ENCODE measurements around the gene CDH4.

CDH4 gene

GRCh38 chr20:61600016-61600415, 348.0 kb downstream of the CDH4 start:
- ChIA-PET CTCF (no interaction called here), POLR2A (no interaction called here)
- no peak for TF ChIP-seq CTCF (IDR thresholded peaks at IDR 0.05; ENCODE audit: insufficient read depth, low read length, missing control alignments)
- no peak for DNase-seq (ENCODE audit: low read depth, low spot score)
- no peak overlapping the region for H3K4me3 ChIP-seq (ENCODE audit: low read depth, low read length)

GRCh38 chr20:61601361-61601760, 349.3 kb downstream of the CDH4 start:
- CTCF ChIA-PET: no interaction called here
- POLR2A ChIA-PET: no interaction called here
- H3K4me3 ChIP-seq (ENCODE audit: low read depth, low read length): no peak overlapping the region
- TF ChIP-seq CTCF (IDR thresholded peaks at IDR 0.05; ENCODE audit: insufficient read depth, low read length, missing control alignments): no peak
- no peak for DNase-seq (ENCODE audit: low read depth, low spot score)

- ChIA-PET CTCF (no interaction called here), POLR2A (no interaction called here)
- DNase-seq (ENCODE audit: low read depth, low spot score): no peak
- TF ChIP-seq CTCF (IDR thresholded peaks at IDR 0.05; ENCODE audit: insufficient read depth, low read length, missing control alignments): no peak
- no peak overlapping the region for H3K4me3 ChIP-seq (ENCODE audit: low read depth, low read length)
These were observed 349.8 kb downstream of the CDH4 start for GRCh38 chr20:61601853-61602252.

- no peak overlapping the region for H3K4me3 ChIP-seq (ENCODE audit: low read depth, low read length)
- CTCF ChIA-PET: no interaction called here
- POLR2A ChIA-PET: no interaction called here
- DNase-seq (ENCODE audit: low read depth, low spot score): no peak
- no peak for TF ChIP-seq CTCF (IDR thresholded peaks at IDR 0.05; ENCODE audit: insufficient read depth, low read length, missing control alignments)
These were observed 351.7 kb downstream of the CDH4 start for GRCh38 chr20:61603715-61604114.

- TF ChIP-seq CTCF (IDR thresholded peaks at IDR 0.05; ENCODE audit: insufficient read depth, low read length, missing control alignments): no peak
- ChIA-PET CTCF (no interaction called here), POLR2A (no interaction called here)
- no peak for DNase-seq (ENCODE audit: low read depth, low spot score)
- no peak overlapping the region for H3K4me3 ChIP-seq (ENCODE audit: low read depth, low read length)
These were observed 352.5 kb downstream of the CDH4 start for GRCh38 chr20:61604549-61604948.

GRCh38 chr20:61605283-61605682, 353.2 kb downstream of the CDH4 start:
- no peak for DNase-seq (ENCODE audit: low read depth, low spot score)
- no peak overlapping the region for H3K4me3 ChIP-seq (ENCODE audit: low read depth, low read length)
- POLR2A ChIA-PET: no interaction called here
- no peak for TF ChIP-seq CTCF (IDR thresholded peaks at IDR 0.05; ENCODE audit: insufficient read depth, low read length, missing control alignments)
- CTCF ChIA-PET: no interaction called here

All from AG04449 (cell line).